T1000 (cell line): Measurements from ENCODE around the gene CHRDL1.

Experiments
- DNase-seq: peaks from one replicate; lab custom pipeline; 2025; ENCODE audit warnings: mixed read lengths; lab: John Stamatoyannopoulos, UW

Gene CHRDL1

GRCh38 chrX:110743679-110744340 lies 51.8 kb downstream of the CHRDL1 start:
- DNase-seq, result no peak

GRCh38 chrX:110741213-110741796 lies 54.3 kb downstream of the CHRDL1 start:
- DNase-seq, result no peak

DNA sequence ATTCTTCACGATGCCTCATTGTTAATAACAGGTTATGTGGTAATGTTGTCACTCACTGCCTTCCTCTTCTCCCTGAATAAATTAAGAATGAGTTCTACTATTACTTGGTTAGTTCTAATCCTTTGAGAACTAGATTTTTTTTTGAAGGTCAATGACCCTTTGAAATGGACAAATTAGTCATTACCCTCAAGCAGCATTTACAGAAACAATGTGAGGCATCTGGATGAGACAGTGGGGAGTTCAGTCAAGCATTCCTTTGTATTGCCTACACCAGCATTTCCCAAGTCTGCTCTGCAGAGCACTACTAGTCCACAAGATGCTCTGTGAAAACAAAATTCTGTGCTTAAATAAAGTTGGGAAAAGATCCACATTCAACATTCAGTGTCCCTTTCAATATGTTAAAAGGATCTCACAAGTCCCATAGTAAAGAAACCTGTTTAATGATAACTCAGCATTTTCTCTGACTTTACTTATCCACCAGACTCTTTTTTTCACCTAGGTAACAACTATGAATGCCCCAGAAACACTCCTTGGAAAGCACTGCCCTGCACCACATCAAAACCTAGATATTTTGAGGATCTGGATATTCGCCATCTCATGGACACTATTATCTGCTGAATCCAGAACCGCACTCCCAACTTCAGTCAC lies 60.6 kb downstream of the CHRDL1 start:
- DNase-seq, result no peak

DNA sequence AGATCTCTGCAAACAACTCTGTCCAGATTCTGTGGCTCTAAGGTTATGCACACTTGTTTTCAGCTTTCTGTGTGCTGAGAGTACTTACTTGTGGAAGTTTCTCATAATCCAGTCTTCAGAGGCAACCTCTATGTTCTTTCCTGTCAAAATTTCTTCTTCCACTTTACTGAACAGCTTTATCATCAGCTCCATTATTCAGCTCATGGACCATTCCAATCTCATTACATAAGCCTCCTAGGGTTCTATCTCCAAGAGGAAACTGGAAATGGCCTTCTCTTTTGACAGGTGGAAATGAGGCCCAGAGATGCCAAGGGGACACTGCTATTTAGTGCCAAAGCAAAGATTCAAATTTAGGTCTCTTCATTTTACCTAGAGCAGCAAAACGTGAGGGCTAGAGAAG lies 61.3 kb downstream of the CHRDL1 start:
- DNase-seq, result no peak

DNA sequence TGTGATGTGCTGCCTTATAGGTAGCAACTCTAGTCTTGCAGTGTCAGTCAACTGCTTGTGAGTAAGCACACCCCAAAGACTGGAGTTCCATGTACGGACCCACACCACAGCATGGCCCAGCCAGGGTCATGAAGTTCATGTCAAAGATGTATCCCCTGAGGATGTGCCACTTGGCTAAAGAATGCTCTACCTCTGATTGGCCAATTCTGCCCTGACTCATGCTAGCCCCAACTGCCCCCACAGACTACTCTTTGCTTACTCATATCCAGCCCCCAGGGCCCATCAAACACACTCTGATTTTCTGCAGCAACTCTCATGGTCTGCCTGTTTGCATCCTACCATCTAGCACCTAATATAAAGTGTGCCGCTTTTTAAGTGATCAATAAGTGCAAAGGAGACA lies 62.5 kb downstream of the CHRDL1 start:
- DNase-seq, result peak; percentile 21

DNA sequence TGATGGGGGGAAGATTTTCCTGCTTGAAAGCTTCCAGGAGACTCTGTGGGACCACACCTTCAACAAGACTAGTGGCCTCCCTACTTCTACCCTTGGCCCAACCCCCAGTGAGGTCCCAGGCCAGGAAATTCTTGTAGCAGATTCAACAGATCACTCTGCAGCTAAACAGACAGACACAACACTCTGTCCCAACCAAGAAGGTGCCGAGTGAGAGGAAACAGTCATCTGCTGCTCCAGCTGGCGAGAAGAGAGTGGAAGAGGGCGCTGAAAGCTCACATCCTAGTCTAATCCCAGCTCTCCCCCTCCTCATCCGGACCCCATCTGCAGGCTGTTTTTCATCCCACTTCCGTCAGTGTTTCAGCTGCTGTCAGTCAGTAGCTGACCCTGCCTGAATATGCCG lies 63.4 kb downstream of the CHRDL1 start:
- no peak for DNase-seq

DNA sequence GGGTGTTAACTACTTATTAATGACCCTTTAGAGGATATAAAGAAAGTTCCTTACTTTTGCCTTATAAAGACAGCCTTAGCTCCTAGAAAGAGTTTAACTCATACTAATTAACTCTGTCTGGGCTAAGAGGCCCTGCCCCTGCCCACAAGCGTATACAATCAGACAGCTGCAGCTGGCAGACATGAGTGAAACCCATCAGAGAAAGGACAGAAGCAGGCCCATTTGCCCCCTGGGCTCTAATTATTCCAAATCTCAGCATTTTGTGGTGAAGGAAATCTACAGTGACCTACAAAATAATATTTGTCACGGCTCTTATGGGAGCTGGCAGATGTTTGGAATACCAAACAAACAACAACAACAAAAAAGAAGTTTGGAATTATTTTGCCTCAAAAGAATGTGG lies 71.8 kb downstream of the CHRDL1 start:
- no peak for DNase-seq

GRCh38 chrX:110722135-110722534 lies 73.5 kb downstream of the CHRDL1 start:
- no peak for DNase-seq

- no peak for DNase-seq
Measured at GRCh38 chrX:110713666-110714065, 82.0 kb downstream of the CHRDL1 start.

GRCh38 chrX:110706446-110706845 lies 89.2 kb downstream of the CHRDL1 start:
- no peak for DNase-seq

DNA sequence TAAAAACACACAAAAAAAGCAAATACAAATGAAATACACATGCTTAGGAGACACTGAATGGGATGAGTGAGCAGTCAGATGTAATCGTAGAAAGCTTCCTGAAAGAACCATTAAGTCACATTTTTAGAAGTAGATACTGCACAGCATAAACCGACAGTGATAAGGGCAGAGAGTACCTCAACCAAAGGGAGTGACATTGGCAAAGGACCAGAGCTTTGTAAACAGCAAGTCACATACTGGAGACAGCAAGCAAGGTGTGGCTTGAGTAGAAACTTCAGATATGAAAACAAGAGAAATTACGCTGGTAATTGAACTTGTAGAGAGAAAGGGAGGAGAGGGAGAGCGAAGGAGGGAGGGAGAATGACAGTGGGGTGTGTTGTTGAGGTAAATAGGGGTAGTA lies 92.0 kb downstream of the CHRDL1 start:
- DNase-seq, result no peak

DNA sequence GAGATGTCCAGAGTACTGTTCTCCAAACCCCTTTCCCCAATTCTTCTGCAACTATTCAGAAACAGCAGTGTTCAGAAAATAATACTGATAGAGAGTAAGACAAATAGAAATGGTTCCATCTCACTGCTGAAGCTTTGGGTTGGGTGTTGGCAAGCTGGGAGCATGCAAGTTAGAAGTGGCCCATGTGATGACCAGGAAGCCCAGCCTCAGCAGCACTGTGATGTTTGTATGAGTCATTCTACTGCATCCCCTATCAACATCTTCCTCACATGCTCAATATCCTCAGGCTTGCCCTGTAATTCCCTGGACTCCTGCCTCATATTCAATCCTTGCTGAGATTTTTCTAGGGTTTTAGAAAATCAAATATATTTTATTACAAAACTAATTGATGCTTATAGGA lies 96.5 kb downstream of the CHRDL1 start:
- DNase-seq, result no peak

GRCh38 chrX:110698696-110699095 lies 96.9 kb downstream of the CHRDL1 start:
- DNase-seq, result no peak

DNA sequence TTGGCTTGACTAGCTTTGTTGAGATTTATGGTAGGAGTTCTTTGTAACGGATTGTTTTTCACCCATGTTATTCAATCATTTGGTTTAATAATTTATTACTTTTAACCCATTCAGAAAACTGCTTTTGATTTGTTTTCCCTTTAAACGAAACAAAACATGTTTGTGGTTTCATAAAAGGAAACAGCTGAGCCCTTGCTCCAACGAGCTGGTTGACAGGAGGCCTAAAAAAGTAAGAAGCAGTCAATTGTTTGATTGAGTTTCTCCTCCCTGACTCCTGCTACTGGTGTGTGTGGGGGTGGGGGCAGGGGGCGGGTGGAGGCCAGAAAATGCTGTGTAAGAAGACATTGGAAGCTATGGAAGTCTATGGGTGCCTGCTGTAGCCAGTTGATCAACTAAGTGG lies 102.8 kb downstream of the CHRDL1 start:
- DNase-seq, result no peak

- no peak for DNase-seq
Measured at GRCh38 chrX:110691446-110691845, 104.2 kb downstream of the CHRDL1 start.

- DNase-seq, result no peak
Measured at GRCh38 chrX:110684653-110685052, 111.0 kb downstream of the CHRDL1 start.

GRCh38 chrX:110683925-110684324 lies 111.7 kb downstream of the CHRDL1 start:
- no peak for DNase-seq

GRCh38 chrX:110678591-110678990 lies 117.0 kb downstream of the CHRDL1 start:
- DNase-seq, result no peak

DNA sequence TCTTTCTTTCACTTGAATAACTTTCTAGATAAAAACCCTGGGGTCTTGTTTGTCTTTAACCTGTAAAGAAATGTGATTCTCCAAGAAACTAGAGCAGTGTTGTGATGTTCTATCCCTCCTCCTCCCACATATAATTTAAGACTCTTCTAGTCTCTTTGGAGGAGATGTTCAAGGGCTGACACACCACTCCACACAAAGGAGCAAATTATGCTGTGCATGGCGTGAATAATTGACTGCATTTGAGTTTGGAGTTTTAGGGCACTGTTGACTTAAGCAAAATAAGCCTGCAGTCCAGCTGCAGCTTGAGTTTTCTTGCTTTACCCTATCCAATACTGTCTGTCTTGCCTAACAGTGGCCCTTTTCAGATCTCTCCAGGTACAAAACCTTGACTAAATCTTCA lies 119.7 kb downstream of the CHRDL1 start:
- no peak for DNase-seq

GRCh38 chrX:110671068-110671803 lies 124.4 kb downstream of the CHRDL1 start:
- DNase-seq, result no peak

DNA sequence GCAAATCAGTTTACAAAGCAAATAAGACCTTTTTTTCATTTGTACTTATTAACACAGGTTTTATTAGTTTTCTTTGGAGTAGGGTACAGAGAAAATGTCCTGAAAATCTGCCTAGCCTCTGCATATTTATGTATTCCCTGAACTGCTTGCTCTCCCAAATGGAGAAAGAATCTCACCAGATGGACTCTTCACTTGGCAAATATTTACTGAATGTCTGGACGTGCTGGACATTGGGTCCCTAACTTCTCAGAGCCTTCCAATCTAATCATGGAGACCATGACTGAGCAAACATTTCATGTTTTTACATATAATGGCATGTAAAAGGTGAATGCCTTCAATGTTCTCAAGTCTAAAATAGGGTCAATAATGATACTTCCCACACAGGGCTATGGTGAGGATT lies 126.0 kb downstream of the CHRDL1 start:
- DNase-seq, result no peak

GRCh38 chrX:110667706-110668105 lies 127.9 kb downstream of the CHRDL1 start:
- DNase-seq, result no peak
